Astrocyte (in vitro differentiated cells and primary cell): ENCODE measurements around the gene PFDN5.

Experiments used
- CTCF ChIP-seq: IDR thresholded peaks from 2 replicates; pipeline ENCODE4 v1.5.1; 2011; ENCODE audit warnings: low read depth, mild to moderate bottlenecking, inconsistent platforms, low read length, moderate library complexity; ENCODE audit not compliant: insufficient read depth
- EZH2 ChIP-seq: IDR thresholded peaks from 2 replicates; pipeline ENCODE4 v1.6.1; 2012; ENCODE audit warnings: mild to moderate bottlenecking, low read length, inconsistent platforms; ENCODE audit not compliant: insufficient read depth

DNA sequence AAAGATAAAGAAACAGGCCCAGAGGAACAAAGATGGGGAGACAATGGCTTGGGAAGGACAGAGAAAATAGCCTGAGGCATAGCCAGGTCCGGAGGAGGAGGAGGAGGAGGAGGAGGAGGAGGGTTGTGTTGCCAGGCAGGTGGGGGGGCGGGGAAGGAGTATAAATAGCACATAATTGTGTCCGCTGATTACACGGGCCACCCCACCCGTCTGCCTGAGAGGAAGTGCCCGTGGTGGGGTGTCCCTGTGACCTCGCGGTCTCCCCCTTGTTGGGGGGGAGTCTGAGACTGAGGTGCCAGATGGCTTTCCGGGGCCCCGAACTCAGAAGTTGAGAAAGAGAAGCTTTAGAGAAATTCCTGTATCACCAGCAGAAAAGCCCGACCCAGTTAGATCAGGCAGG, 42.7 kb downstream of the PFDN5 start:
- TF ChIP-seq CTCF, result no peak
- TF ChIP-seq EZH2, result no peak
